Measurements from ENCODE around the gene SCMH1. TPM values are rescaled to one million over a fixed set of nuclear protein-coding genes. Genes with fewer than 3 reads are reported as not detected.

The SCMH1 gene
- total RNA-seq, 1 experiment from 2014 or later = 21.1 TPM

- no peaks in the 10 kb centered on the region for H3K27me3 ChIP-seq (ENCODE audit: control insufficient read depth, insufficient read depth, low read length)
- no peak overlapping the region for H3K4me3 ChIP-seq (ENCODE audit: insufficient read depth, low read depth, low read length)
- DNase-seq = no peak
- H3K36me3 ChIP-seq (replicated peaks; ENCODE audit: control insufficient read depth, insufficient read depth, low read length) = peaks cover 2% of the 10 kb centered on the region
Measured at GRCh38 chr1:41038110-41038509, 204.0 kb downstream of the SCMH1 start.

- no peaks in the 10 kb centered on the region for H3K27me3 ChIP-seq (ENCODE audit: control insufficient read depth, insufficient read depth, low read length)
- no peak overlapping the region for H3K4me3 ChIP-seq (ENCODE audit: insufficient read depth, low read depth, low read length)
- peaks cover 2% of the 10 kb centered on the region for H3K36me3 ChIP-seq (replicated peaks; ENCODE audit: control insufficient read depth, insufficient read depth, low read length)
- DNase-seq = no peak
Measured at GRCh38 chr1:41037116-41037903, 204.8 kb downstream of the SCMH1 start.

- H3K4me3 ChIP-seq (ENCODE audit: insufficient read depth, low read depth, low read length) = no peak overlapping the region
- peaks cover 2% of the 10 kb centered on the region for H3K36me3 ChIP-seq (replicated peaks; ENCODE audit: control insufficient read depth, insufficient read depth, low read length)
- H3K27me3 ChIP-seq (ENCODE audit: control insufficient read depth, insufficient read depth, low read length) = no peaks in the 10 kb centered on the region
- DNase-seq = no peak
Measured at GRCh38 chr1:41033272-41033671, 208.8 kb downstream of the SCMH1 start.

- Histone ChIP-seq H3K36me3 (replicated peaks; ENCODE audit: control insufficient read depth, insufficient read depth, low read length) (peaks cover 2% of the 10 kb centered on the region), H3K27me3 (ENCODE audit: control insufficient read depth, insufficient read depth, low read length) (no peaks in the 10 kb centered on the region)
Measured at GRCh38 chr1:41032147-41032546, 210.0 kb downstream of the SCMH1 start.

GRCh38 chr1:41030872-41031616, 211.1 kb downstream of the SCMH1 start:
- DNase-seq = no peak

More at GRCh38 chr1:41032147-41032546, 210.0 kb downstream of the SCMH1 start:
- no peak for DNase-seq
- H3K4me3 ChIP-seq (ENCODE audit: insufficient read depth, low read depth, low read length) = no peak overlapping the region

GRCh38 chr1:41028034-41028642, 214.0 kb downstream of the SCMH1 start:
- no peaks in the 10 kb centered on the region; the same call in 1 of the 2 replicates for H3K36me3 ChIP-seq (replicated peaks; ENCODE audit: control insufficient read depth, insufficient read depth, low read length)
- peaks cover 3% of the 10 kb centered on the region for H3K27me3 ChIP-seq (ENCODE audit: control insufficient read depth, insufficient read depth, low read length)
- DNase-seq = no peak
- H3K4me3 ChIP-seq (ENCODE audit: insufficient read depth, low read depth, low read length) = no peak overlapping the region

More at GRCh38 chr1:41030872-41031616, 211.1 kb downstream of the SCMH1 start:
- no peaks in the 10 kb centered on the region for H3K27me3 ChIP-seq (ENCODE audit: control insufficient read depth, insufficient read depth, low read length)
- peaks cover 2% of the 10 kb centered on the region for H3K36me3 ChIP-seq (replicated peaks; ENCODE audit: control insufficient read depth, insufficient read depth, low read length)
- no peak overlapping the region for H3K4me3 ChIP-seq (ENCODE audit: insufficient read depth, low read depth, low read length)

GRCh38 chr1:41025979-41026819, 215.9 kb downstream of the SCMH1 start:
- Histone ChIP-seq H3K36me3 (replicated peaks; ENCODE audit: control insufficient read depth, insufficient read depth, low read length) (no peaks in the 10 kb centered on the region; the same call in 1 of the 2 replicates), H3K4me3 (ENCODE audit: insufficient read depth, low read depth, low read length) (no peak overlapping the region), H3K27me3 (ENCODE audit: control insufficient read depth, insufficient read depth, low read length) (peaks cover 3% of the 10 kb centered on the region)
- DNase-seq = no peak

GRCh38 chr1:41024953-41025352, 217.2 kb downstream of the SCMH1 start:
- peak; percentile 63 for DNase-seq
- H3K27me3 ChIP-seq (ENCODE audit: control insufficient read depth, insufficient read depth, low read length) = peaks cover 3% of the 10 kb centered on the region
- H3K4me3 ChIP-seq (ENCODE audit: insufficient read depth, low read depth, low read length) = no peak overlapping the region
- H3K36me3 ChIP-seq (replicated peaks; ENCODE audit: control insufficient read depth, insufficient read depth, low read length) = no peaks in the 10 kb centered on the region; the same call in 1 of the 2 replicates

GRCh38 chr1:41023279-41023990, 218.7 kb downstream of the SCMH1 start:
- Histone ChIP-seq H3K27me3 (ENCODE audit: control insufficient read depth, insufficient read depth, low read length) (peaks cover 3% of the 10 kb centered on the region), H3K36me3 (replicated peaks; ENCODE audit: control insufficient read depth, insufficient read depth, low read length) (peaks cover 2% of the 10 kb centered on the region), H3K4me3 (ENCODE audit: insufficient read depth, low read depth, low read length) (no peak overlapping the region)
- DNase-seq = peak; percentile 71

GRCh38 chr1:41022424-41022823, 219.7 kb downstream of the SCMH1 start:
- Histone ChIP-seq H3K27me3 (ENCODE audit: control insufficient read depth, insufficient read depth, low read length) (peaks cover 3% of the 10 kb centered on the region), H3K4me3 (ENCODE audit: insufficient read depth, low read depth, low read length) (no peak overlapping the region), H3K36me3 (replicated peaks; ENCODE audit: control insufficient read depth, insufficient read depth, low read length) (peaks cover 4% of the 10 kb centered on the region)
- no peak for DNase-seq

- H3K27me3 ChIP-seq (ENCODE audit: control insufficient read depth, insufficient read depth, low read length) = peaks cover 3% of the 10 kb centered on the region
- peak; percentile 82 for DNase-seq
- peaks cover 5% of the 10 kb centered on the region for H3K36me3 ChIP-seq (replicated peaks; ENCODE audit: control insufficient read depth, insufficient read depth, low read length)
- no peak within 1 kb of the TSS for H3K4me3 ChIP-seq (ENCODE audit: insufficient read depth, low read depth, low read length)
Measured at GRCh38 chr1:41021526-41022308, 220.4 kb downstream of the SCMH1 start, which contains the start of gene SLFNL1. SLFNL1 (minus strand) TSS chr1:41021725; CDS start chr1:41020660, 1,065 bp downstream.

- no peak overlapping the region for H3K4me3 ChIP-seq (ENCODE audit: insufficient read depth, low read depth, low read length)
- H3K36me3 ChIP-seq (replicated peaks; ENCODE audit: control insufficient read depth, insufficient read depth, low read length) = peaks cover 9% of the 10 kb centered on the region
- H3K27me3 ChIP-seq (ENCODE audit: control insufficient read depth, insufficient read depth, low read length) = peaks cover 3% of the 10 kb centered on the region
- no peak for DNase-seq
Measured at GRCh38 chr1:41020654-41021053, 221.5 kb downstream of the SCMH1 start.

GRCh38 chr1:41020109-41020576, 222.0 kb downstream of the SCMH1 start:
- H3K36me3 ChIP-seq (replicated peaks; ENCODE audit: control insufficient read depth, insufficient read depth, low read length) = peaks cover 10% of the 10 kb centered on the region
- H3K27me3 ChIP-seq (ENCODE audit: control insufficient read depth, insufficient read depth, low read length) = peaks cover 3% of the 10 kb centered on the region
- DNase-seq = peak; percentile 45
- H3K4me3 ChIP-seq (ENCODE audit: insufficient read depth, low read depth, low read length) = no peak overlapping the region
